K562 (cell line): ENCODE data around the gene BCL2L12. TPM values are rescaled to one million over a fixed set of nuclear protein-coding genes. Genes with fewer than 3 reads are reported as not detected.
A peak's percentile ranks its signal among the peaks of the same experiment; 100 is the strongest.

Experiments
- ADNP ChIP-seq: fragments of 200-800 bp; sonication (Bioruptor generic); IDR thresholded peaks from 2 replicates; pipeline ENCODE4 v1.6.1; 2016; ENCODE audit warnings: missing genetic modification characterization, missing compliant biosample characterization
- BRD4 ChIP-seq: fragments of 200-600 bp; sonication (generic); IDR thresholded peaks from 2 replicates; pipeline ENCODE4 v1.6.1; 2017; ENCODE audit warnings: inconsistent platforms
- BRF2 ChIP-seq: IDR thresholded peaks from 3 replicates; pipeline ENCODE4 v1.6.1; 2011; ENCODE audit warnings: borderline replicate concordance, mild to moderate bottlenecking; ENCODE audit not compliant: insufficient read length, insufficient read depth
- CEBPG ChIP-seq, 3 experiments: fragments of 200-800 bp in 1 of 3; sonication (Bioruptor generic) in 1 of 3; sonication (generic) in 1 of 3; formaldehyde crosslinking in 1 of 3; IDR thresholded peaks in 2 of 3; conservative IDR thresholded peaks in 1 of 3; 2 replicates each; pipeline versions ENCODE4 v1.6.1 to v1.8.0; 2016 to 2022; ENCODE audit warnings: missing compliant biosample characterization in 2 of 3, missing genetic modification characterization in 2 of 3, mild to moderate bottlenecking in 1 of 3, missing genetic modification reagents in 1 of 3
- CHD2 ChIP-seq: IDR thresholded peaks from 2 replicates; pipeline ENCODE4 v1.6.1; 2011; ENCODE audit warnings: low read depth, low read length
- FOXP4 ChIP-seq: sonication (generic); formaldehyde crosslinking; IDR thresholded peaks from 2 replicates; pipeline ENCODE4 v1.8.0; 2022; ENCODE audit warnings: mild to moderate bottlenecking, missing genetic modification reagents, borderline replicate concordance
- HDGF ChIP-seq: fragments of 450-650 bp; IDR thresholded peaks from 2 replicates; pipeline ENCODE4 v1.6.1; 2016
- HMGN3 ChIP-seq: IDR thresholded peaks from 2 replicates; pipeline ENCODE4 v1.6.1; 2011; ENCODE audit warnings: borderline replicate concordance, low read depth, mild to moderate bottlenecking, mixed read lengths, low read length; ENCODE audit not compliant: insufficient read length; ENCODE audit errors: extremely low read depth
- ILF3 ChIP-seq: fragments of 450-650 bp; IDR thresholded peaks from 2 replicates; pipeline ENCODE4 v1.6.1; 2018; ENCODE audit warnings: antibody characterized with exemption, mild to moderate bottlenecking, moderate library complexity, borderline replicate concordance
- PHF20 ChIP-seq: fragments of 450-650 bp; IDR thresholded peaks from 2 replicates; pipeline ENCODE4 v1.6.1; 2018; ENCODE audit not compliant: partially characterized antibody
- PHF8 ChIP-seq: fragments of 200-600 bp; sonication (generic); IDR thresholded peaks from 2 replicates; pipeline ENCODE4 v1.6.1; 2012; ENCODE audit warnings: mixed run types, mild to moderate bottlenecking, inconsistent platforms, low read length, moderate library complexity, borderline replicate concordance
- SMARCC2 ChIP-seq: fragments of 450-650 bp; IDR thresholded peaks from 2 replicates; pipeline ENCODE4 v1.6.1; 2017; ENCODE audit warnings: antibody characterized with exemption, moderate library complexity, mild to moderate bottlenecking, low read depth
- TAF7 ChIP-seq: fragments of 450-650 bp; IDR thresholded peaks from 2 replicates; pipeline ENCODE4 v1.6.1; 2016; ENCODE audit warnings: missing genetic modification characterization, missing compliant biosample characterization
- ZBTB12 ChIP-seq: fragments of 250-450 bp; sonication (Bioruptor Pico); IDR thresholded peaks from 2 replicates; pipeline ENCODE4 v1.4.0; 2020
- ZBTB17 ChIP-seq: fragments of 450-650 bp; formaldehyde crosslinking; IDR thresholded peaks from 2 replicates; pipeline ENCODE4 v1.4.0; 2020; ENCODE audit warnings: mild to moderate bottlenecking
- ZNF140 ChIP-seq: fragments of 250-450 bp; sonication (Bioruptor Pico); IDR thresholded peaks from 2 replicates; pipeline ENCODE4 v1.8.0; 2021; ENCODE audit warnings: moderate library complexity, mild to moderate bottlenecking, inconsistent platforms
- ZNF395 ChIP-seq: fragments of 200-800 bp; sonication (Bioruptor generic); IDR thresholded peaks from 2 replicates; pipeline ENCODE4 v1.6.1; 2017; ENCODE audit warnings: missing genetic modification characterization, missing compliant biosample characterization
- ZNF436 ChIP-seq: fragments of 250-450, 450-650 bp; sonication (Bioruptor Pico); formaldehyde crosslinking; IDR thresholded peaks from 2 replicates; pipeline ENCODE4 v1.7.0; 2020; ENCODE audit warnings: mild to moderate bottlenecking
- ZNF512 ChIP-seq: IDR thresholded peaks from 2 replicates; pipeline ENCODE4 v1.6.1; 2016; ENCODE audit warnings: missing genetic modification characterization, missing compliant biosample characterization
- polyA plus RNA-seq, 8 experiments: library from polyadenylated mRNA; depleted of rRNA in 4 of 8; stranded (reverse) in 5 of 8; unstranded in 3 of 8; fragments of >200 nt; fragmentation: Nextera tagmentation in 2 of 8; fragmentation: Illumina TruSeq in 1 of 8; extraction: Ambion mirVana in 2 of 8; extraction: Trizol in 1 of 8; gene quantifications; 2 replicates each; pipeline versions ENCODE4 v1.2.1 to v1.2.3, GENCODE V29; 2011 to 2014; ENCODE audit warnings: inconsistent platforms in 1 of 8, missing spikeins in 1 of 8
- total RNA-seq, 7 experiments: library from RNA; depleted of rRNA in 6 of 7; stranded (reverse); fragments of >200 nt in 6 of 7; fragmentation: Illumina TruSeq in 2 of 7; extraction: Trizol in 2 of 7; gene quantifications; 2 replicates each; pipeline versions ENCODE4 v1.2.1 to v1.2.3, GENCODE V29; 2011 to 2021; ENCODE audit warnings: low replicate concordance in 1 of 7

The BCL2L12 gene
- total and polyA plus RNA-seq, 9 of the 15 experiments (the other 6 are each of a cell fraction or from before 2014, with no cell fraction given), result 7.4 to 263 (median 81.2) TPM

GRCh38 chr19:49641688-49642491 lies 23.8 kb upstream of the BCL2L12 start, which contains the start of gene SCAF1 (continued):
- TF ChIP-seq HMGN3 (peak; percentile 91), PHF20 (peak; percentile 38), ZNF395 (CRISPR knock-in tag) (peak; percentile 72; the same call in 1 of the 2 replicates), ZNF436 (CRISPR knock-in tag) (no peak), ZBTB12 (CRISPR knock-in tag) (peak; percentile 96), ZBTB17 (peak; percentile 51; the same call in 1 of the 2 replicates), FOXP4 (no peak), HDGF (no peak), CEBPG (CRISPR knock-in tag; IDR thresholded peaks at IDR 0.05) (peak; percentile 89), CEBPG (tag; conservative IDR thresholded peaks at IDR 0.05 in 1 of 2, IDR thresholded peaks at IDR 0.05 in 1 of 2) (peak; percentile 79 to 93), BRD4 (no peak), BRF2 (no peak), ZNF512 (tag) (no peak), PHF8 (peak; percentile 75; the same call in 1 of the 2 replicates), ZNF140 (no peak), CHD2 (peak; percentile 78), TAF7 (tag) (0 out of 2 replicates have a peak, but pooled peaks have one; percentile 22), SMARCC2 (no peak), ILF3 (no peak), ADNP (tag) (no peak)
